ENCODE data around the gene DIP2A.
"Not testable (repeated sequence)": the region's sequence is repeated elsewhere in the genome, so short reads cannot be mapped to it uniquely, and the experiment has no call there.

DIP2A gene

GRCh38 chr21:46426313-46427046, 32.2 kb upstream of the DIP2A start:
- no peak for DNase-seq

DNA sequence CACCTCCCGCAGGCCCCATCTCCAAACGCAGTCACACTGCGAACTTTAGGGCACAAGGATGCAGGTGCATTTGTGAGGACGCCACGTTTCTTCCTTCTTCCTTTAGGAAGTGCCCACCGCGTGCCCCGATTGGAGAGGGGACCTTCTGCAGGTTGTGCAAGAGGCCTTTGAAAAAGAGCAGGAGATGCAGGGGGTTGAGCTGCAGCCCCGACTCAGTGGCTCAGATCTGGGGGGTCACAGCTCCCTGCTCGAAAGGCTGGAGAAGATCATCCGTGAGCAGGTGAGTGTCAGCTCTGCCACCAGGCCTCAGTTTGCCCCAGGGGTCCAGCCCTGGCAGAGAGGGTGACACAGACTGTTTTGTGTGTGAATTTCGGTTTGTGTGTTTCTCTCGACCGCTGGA, 31.2 kb upstream of the DIP2A start:
- DNase-seq, result no peak

DNA sequence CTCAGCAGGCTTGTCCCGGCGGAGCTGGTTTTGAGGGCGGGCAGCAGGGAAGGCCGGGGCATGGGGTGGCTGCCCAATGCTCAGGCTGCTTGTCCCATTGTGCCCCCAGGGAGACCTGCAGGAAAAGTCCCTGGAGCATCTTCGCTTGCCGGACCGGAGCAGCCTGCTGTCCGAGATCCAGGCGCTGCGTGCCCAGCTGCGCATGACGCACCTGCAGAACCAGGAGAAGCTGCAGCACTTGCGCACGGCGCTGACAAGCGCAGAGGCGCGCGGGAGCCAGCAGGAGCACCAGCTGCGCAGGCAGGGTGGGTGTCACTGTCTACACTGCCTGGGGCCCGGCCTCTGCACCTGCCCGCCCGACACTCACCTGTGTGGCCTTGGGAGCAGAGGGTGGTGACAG, 30.4 kb upstream of the DIP2A start:
- DNase-seq, result no peak

DNA sequence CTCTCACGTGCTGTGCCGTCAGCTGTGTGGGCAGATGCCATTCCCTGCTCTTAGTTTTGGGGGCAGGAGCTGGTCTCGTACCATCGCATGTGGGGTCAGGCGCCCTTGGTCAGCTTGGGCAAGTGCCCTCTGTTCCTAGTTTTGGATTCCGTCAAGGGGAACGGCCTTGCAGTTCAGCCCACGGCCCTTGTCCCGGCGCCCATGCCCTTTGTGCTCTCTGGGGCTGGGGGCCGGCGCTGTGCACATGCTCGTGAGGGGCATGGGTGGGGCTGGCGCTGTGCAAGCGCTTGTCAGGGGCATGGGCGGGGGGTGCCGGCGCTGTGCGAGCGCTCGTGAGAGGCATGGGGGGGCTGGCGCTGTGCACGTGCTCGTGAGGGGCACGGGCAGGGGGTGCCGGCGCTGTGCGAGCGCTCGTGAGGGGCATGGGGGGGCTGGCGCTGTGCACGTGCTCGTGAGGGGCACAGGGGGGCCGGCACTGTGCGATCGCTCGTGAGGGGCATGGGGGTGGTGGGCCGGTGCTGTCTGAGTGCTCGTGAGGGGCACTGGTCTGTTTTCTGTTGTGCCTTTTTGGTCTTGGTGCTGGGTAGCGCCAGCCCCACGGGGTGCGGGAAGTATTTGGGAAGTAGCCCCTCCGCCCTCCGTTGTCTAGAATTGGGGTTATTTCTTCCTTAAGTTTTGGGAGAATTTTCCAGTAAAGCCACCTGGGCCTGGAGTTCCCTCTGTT, 29.5 kb upstream of the DIP2A start:
- DNase-seq, result no peak

GRCh38 chr21:46429754-46430681, 28.7 kb upstream of the DIP2A start:
- no peak for DNase-seq

DNA sequence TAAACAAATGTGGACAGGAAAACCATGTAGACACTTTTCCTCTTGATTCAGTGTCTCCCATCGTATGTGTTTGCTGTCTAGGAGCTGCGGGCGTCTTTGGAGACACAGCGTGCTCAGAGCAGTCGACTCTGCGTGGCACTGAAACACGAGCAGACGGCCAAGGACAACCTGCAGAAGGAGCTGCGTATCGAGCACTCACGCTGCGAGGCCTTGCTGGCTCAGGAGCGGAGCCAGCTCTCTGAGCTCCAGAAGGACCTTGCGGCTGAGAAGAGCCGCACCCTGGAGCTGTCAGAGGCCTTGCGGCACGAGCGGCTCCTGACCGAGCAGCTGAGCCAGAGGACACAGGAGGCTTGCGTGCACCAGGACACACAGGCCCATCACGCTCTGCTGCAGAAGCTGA, 27.2 kb upstream of the DIP2A start:
- no peak for DNase-seq

DNA sequence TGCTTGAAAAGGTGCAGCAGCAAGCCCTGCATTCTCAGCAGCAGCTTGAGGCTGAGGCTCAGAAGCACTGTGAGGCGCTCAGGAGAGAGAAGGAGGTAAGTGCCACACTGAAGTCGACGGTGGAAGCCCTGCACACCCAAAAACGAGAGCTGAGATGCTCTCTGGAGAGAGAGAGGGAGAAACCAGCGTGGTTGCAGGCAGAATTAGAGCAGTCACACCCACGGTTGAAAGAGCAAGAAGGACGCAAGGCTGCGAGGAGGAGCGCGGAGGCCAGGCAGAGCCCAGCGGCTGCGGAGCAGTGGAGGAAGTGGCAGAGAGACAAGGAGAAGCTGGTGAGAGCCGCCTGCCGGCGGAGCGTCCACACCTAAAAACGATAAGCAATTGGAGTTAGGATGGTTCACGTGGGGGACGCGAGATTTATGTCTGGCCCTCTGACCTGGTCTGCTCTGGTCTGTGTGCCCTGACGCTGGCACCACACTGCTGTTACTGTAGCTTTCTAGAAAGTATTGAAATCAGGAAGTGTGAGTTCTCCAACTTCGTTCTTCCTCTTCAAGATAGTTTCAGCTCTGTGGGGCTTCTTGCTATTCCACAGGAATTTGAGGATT, 26.7 kb upstream of the DIP2A start:
- DNase-seq, result no peak

- not testable (repeated sequence) for DNase-seq
These were observed 25.6 kb upstream of the DIP2A start for GRCh38 chr21:46433116-46433515.

GRCh38 chr21:46434322-46434958, 24.3 kb upstream of the DIP2A start:
- no peak for DNase-seq

GRCh38 chr21:46435786-46436227, 22.9 kb upstream of the DIP2A start:
- no peak for DNase-seq

GRCh38 chr21:46436621-46437020, 22.1 kb upstream of the DIP2A start:
- no peak for DNase-seq

- no peak for DNase-seq
These were observed 21.6 kb upstream of the DIP2A start for GRCh38 chr21:46437096-46437498.

GRCh38 chr21:46437511-46437910, 21.2 kb upstream of the DIP2A start:
- DNase-seq, result no peak

- no peak for DNase-seq
These were observed 20.4 kb upstream of the DIP2A start for GRCh38 chr21:46438241-46438640.

DNA sequence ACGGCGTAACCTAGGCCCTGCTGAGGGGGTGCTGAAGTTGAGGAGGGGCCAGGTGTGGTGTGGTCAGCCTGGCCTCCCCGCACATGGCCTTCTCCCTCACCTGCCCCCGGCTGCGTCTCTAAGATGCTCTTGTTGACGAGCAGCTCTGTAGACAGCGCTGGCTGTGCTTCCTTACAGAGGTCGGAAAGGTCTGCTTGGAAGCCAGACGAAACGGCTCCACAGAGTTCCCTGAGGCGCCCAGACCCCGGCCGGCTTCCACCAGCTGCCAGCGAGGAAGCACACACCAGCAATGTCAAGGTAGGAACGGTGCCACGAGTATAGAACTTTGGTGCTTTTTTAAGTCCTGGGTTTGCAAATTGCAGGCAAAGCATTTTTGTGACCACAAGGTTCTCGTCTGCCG, 18.8 kb upstream of the DIP2A start:
- DNase-seq, result no peak

GRCh38 chr21:46441331-46441730, 17.4 kb upstream of the DIP2A start:
- no peak for DNase-seq

- no peak for DNase-seq
These were observed 16.7 kb upstream of the DIP2A start for GRCh38 chr21:46441961-46442498.

- DNase-seq, result no peak
These were observed 15.8 kb upstream of the DIP2A start for GRCh38 chr21:46442938-46443337.

DNA sequence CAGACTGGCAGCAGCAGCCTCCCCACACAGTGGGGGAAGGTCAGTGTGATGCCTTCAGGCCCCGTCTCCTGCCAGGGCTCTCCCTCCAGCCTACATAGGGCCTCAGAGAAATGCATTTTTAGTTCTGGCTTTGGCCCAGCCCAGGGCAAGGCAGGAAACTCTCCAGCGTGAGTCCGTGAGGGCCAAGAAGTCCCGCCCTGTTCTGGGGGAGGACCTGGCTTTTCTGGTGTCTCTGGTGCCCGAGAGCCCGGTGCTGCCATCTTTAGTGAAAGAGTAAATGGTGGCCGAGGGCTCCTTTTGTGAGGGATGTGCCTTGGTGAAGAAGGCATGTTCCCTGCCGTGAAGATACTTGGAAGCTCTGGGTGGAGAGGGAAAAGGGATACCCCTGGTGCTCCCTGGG, 14.8 kb upstream of the DIP2A start:
- no peak for DNase-seq

DNA sequence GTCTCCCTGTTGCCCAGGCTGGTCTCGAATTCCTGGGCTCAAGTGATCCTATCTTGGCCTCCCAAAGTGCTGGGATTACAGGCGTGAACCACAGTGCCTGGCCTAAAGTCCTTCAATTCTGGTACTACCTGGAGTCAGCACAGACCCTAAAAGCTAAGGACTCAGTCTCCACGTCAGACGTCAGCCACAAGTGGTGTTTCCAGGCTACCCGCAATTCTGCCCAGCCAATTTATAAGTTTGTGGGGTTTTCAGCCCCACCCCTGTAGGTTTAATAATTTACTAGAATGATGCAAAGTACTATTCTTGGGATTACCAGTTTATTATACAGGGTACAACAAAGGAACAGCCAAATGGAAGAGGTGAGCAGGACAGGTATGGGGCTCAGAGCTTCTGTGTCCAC, 10.6 kb upstream of the DIP2A start:
- DNase-seq, result no peak

DNA sequence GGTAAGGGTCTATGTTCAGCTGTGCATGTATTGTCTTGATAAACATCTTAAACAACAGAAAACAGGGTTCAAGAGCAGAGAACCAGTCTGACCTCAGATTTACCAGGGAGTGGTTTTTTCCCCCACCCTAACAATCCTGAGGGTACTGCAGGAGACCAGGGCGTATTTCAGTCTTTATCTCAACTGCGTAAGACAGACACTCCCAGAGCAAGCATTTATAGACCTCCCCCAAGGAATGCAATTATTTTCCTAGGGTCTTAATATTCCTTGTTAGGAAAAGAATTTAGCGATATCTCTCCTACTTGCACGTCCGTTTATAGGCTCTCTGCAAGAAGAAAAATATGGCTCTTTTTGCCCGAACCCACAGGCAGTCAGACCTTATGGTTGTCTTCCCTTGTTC, 9.8 kb upstream of the DIP2A start:
- not testable (repeated sequence) for DNase-seq

DNA sequence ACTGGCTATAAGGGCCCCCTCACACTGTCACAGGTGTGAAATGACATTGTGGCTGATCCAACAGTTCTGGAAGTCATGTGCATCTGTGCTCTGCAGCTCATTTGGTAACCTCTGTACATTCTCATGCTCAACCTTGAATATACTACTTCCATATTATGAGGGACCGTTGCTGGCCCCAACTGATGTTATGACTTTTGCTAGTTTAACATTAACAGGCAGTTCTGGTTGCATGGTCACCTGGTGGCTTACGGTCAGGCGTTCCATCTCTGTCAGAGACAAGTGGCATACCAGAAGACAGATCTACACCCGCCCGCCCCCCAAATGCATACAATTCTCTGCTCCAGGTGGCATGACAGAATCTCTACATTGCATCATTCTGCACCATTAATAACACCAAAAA, 6.0 kb upstream of the DIP2A start:
- no peak for DNase-seq
